BE2C (cell line): Measurements from ENCODE around the gene NUP210.

Experiments used
- DNase-seq: peaks from one replicate; pipeline ENCODE4 v3.0.0-alpha.2; 2020
- H3K27me3 ChIP-seq: fragments of 250-450 bp; sonication (Bioruptor Pico); 2 replicates; pipeline ENCODE4 v1.5.1; 2020; ENCODE audit warnings: mild to moderate bottlenecking
- H3K36me3 ChIP-seq: fragments of 250-450 bp; sonication (Bioruptor Pico); 2 replicates; pipeline ENCODE4 v1.5.1; 2020; ENCODE audit warnings: mild to moderate bottlenecking
- H3K4me1 ChIP-seq: fragments of 250-450 bp; sonication (Bioruptor Pico); 2 replicates; pipeline ENCODE4 v1.5.1; 2020
- H3K4me3 ChIP-seq: 2 replicates; pipeline ENCODE4 v1.5.1; 2011; ENCODE audit warnings: low read depth, low read length
- H3K9me3 ChIP-seq: fragments of 250-450 bp; sonication (Bioruptor Pico); 2 replicates; pipeline ENCODE4 v1.5.1; 2020
- CTCF ChIP-seq: IDR thresholded peaks from 2 replicates; pipeline ENCODE4 v1.5.1; 2012; ENCODE audit warnings: mild to moderate bottlenecking, low read depth, low read length

The NUP210 gene

GRCh38 chr3:13294442-13295351 is 125.4 kb downstream of the NUP210 start:
- H3K36me3 ChIP-seq: no peaks in the 10 kb centered on the region
- no peak for DNase-seq
- H3K27me3 ChIP-seq: no peaks in the 10 kb centered on the region
- no peaks in the 10 kb centered on the region for H3K9me3 ChIP-seq
- H3K4me1 ChIP-seq: no peaks in the 10 kb centered on the region
- H3K4me3 ChIP-seq: no peak overlapping the region
- TF ChIP-seq CTCF: no peak

DNA sequence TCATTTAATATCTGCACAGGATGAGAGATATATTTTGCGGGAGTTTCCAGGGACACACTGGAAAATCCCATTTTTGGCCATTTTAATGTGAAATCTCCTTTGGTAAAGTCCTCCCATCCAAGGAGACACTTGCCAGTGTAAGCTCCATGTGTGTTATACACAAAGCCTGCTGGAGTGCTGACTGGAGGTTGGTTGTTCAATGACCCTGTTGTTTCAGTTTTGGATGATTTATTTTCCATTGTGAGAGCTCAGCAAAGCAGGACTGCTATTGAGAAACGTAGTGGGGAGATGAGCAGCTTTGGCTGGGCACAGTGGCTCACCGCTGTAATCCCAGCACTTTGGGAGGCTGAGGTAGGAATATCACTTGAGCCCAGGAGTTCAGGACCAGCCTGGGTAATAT is 127.7 kb downstream of the NUP210 start:
- H3K36me3 ChIP-seq: no peaks in the 10 kb centered on the region
- no peak for TF ChIP-seq CTCF

GRCh38 chr3:13290941-13291340 is 129.2 kb downstream of the NUP210 start:
- no peak for TF ChIP-seq CTCF
- Histone ChIP-seq H3K4me1 (no peaks in the 10 kb centered on the region), H3K4me3 (no peak overlapping the region), H3K27me3 (no peaks in the 10 kb centered on the region), H3K36me3 (no peaks in the 10 kb centered on the region), H3K9me3 (no peaks in the 10 kb centered on the region)
- no peak for DNase-seq

More for the DNA sequence above, 127.7 kb downstream of the NUP210 start:
- Histone ChIP-seq H3K27me3 (no peaks in the 10 kb centered on the region), H3K9me3 (no peaks in the 10 kb centered on the region), H3K4me1 (no peaks in the 10 kb centered on the region), H3K4me3 (no peak overlapping the region)
- no peak for DNase-seq

GRCh38 chr3:13289771-13290285 is 130.3 kb downstream of the NUP210 start:
- DNase-seq: no peak
- Histone ChIP-seq H3K4me3 (no peak overlapping the region), H3K9me3 (no peaks in the 10 kb centered on the region), H3K4me1 (no peaks in the 10 kb centered on the region), H3K27me3 (no peaks in the 10 kb centered on the region), H3K36me3 (no peaks in the 10 kb centered on the region)
- TF ChIP-seq CTCF: no peak

- DNase-seq: no peak
- no peaks in the 10 kb centered on the region for H3K27me3 ChIP-seq
- H3K4me3 ChIP-seq: no peak overlapping the region
- no peaks in the 10 kb centered on the region for H3K4me1 ChIP-seq
- H3K36me3 ChIP-seq: no peaks in the 10 kb centered on the region
- no peak for TF ChIP-seq CTCF
- no peaks in the 10 kb centered on the region; the same call in 1 of the 2 replicates for H3K9me3 ChIP-seq
Measured at GRCh38 chr3:13288732-13289718, 131.1 kb downstream of the NUP210 start.
